NCI-H345 treated with DMSO at 0.1 percent for 48 hours (cell line): ENCODE data around the gene MTARC2.
A peak's percentile ranks its signal among the peaks of the same experiment; 100 is the strongest.

Experiments used
- DNase-seq: peaks from one replicate; lab custom pipeline; 2025; ENCODE audit not compliant: unreplicated experiment; lab: John Stamatoyannopoulos, UW

Gene MTARC2

GRCh38 chr1:220797044-220797443, 48.9 kb downstream of the MTARC2 start:
- DNase-seq = no peak

- no peak for DNase-seq
Observed at GRCh38 chr1:220797553-220797952, 49.4 kb downstream of the MTARC2 start.

GRCh38 chr1:220798338-220798737, 50.2 kb downstream of the MTARC2 start:
- DNase-seq = no peak

- DNase-seq = no peak
Observed at GRCh38 chr1:220800262-220800661, 52.1 kb downstream of the MTARC2 start.

- peak; percentile 22 for DNase-seq
Observed at GRCh38 chr1:220803401-220804201, 55.5 kb downstream of the MTARC2 start.

- DNase-seq = no peak
Observed at GRCh38 chr1:220804202-220804586, 56.1 kb downstream of the MTARC2 start.

- DNase-seq = no peak
Observed at GRCh38 chr1:220806408-220806807, 58.3 kb downstream of the MTARC2 start.

GRCh38 chr1:220807726-220808125, 59.6 kb downstream of the MTARC2 start:
- DNase-seq = no peak

GRCh38 chr1:220808345-220809186, 60.4 kb downstream of the MTARC2 start:
- no peak for DNase-seq

- no peak for DNase-seq
Observed at GRCh38 chr1:220809187-220809550, 61.0 kb downstream of the MTARC2 start.

- DNase-seq = no peak
Observed at GRCh38 chr1:220809704-220810103, 61.6 kb downstream of the MTARC2 start.

GRCh38 chr1:220810179-220810653, 62.1 kb downstream of the MTARC2 start:
- peak; percentile 39 for DNase-seq

GRCh38 chr1:220810963-220811362, 62.8 kb downstream of the MTARC2 start:
- no peak for DNase-seq

- no peak for DNase-seq
Observed at GRCh38 chr1:220811695-220812094, 63.6 kb downstream of the MTARC2 start.

GRCh38 chr1:220812308-220812707, 64.2 kb downstream of the MTARC2 start:
- DNase-seq = no peak

GRCh38 chr1:220813013-220813412, 64.9 kb downstream of the MTARC2 start:
- DNase-seq = no peak

- no peak for DNase-seq
Observed at GRCh38 chr1:220815409-220815808, 67.3 kb downstream of the MTARC2 start.

GRCh38 chr1:220817907-220818306, 69.8 kb downstream of the MTARC2 start:
- no peak for DNase-seq

GRCh38 chr1:220818421-220819173, 70.5 kb downstream of the MTARC2 start:
- no peak for DNase-seq

- DNase-seq = no peak
Observed at GRCh38 chr1:220819467-220820026, 71.4 kb downstream of the MTARC2 start.
